ENCODE data around the gene TJP1. TPM values are rescaled to one million over a fixed set of nuclear protein-coding genes. Genes with fewer than 3 reads are reported as not detected.
"Not testable (repeated sequence)": the region's sequence is repeated elsewhere in the genome, so short reads cannot be mapped to it uniquely, and the experiment has no call there.

TJP1 gene
- total RNA-seq, 1 donor, result 95.3 TPM

- TF ChIP-seq CTCF (IDR thresholded peaks at IDR 0.05; ENCODE audit: insufficient read depth, low read length), result no peak
- no peak overlapping the region for H3K4me3 ChIP-seq (ENCODE audit: low read depth, low read length)
- no peak for DNase-seq (ENCODE audit: low read depth)
Measured at GRCh38 chr15:29790607-29791006, 31.7 kb downstream of the TJP1 start.

GRCh38 chr15:29789871-29790270 is 32.4 kb downstream of the TJP1 start:
- no peak overlapping the region for H3K4me3 ChIP-seq (ENCODE audit: low read depth, low read length)
- TF ChIP-seq CTCF (IDR thresholded peaks at IDR 0.05; ENCODE audit: insufficient read depth, low read length), result no peak
- DNase-seq (ENCODE audit: low read depth), result no peak

- TF ChIP-seq CTCF (IDR thresholded peaks at IDR 0.05; ENCODE audit: insufficient read depth, low read length), result no peak
- DNase-seq (ENCODE audit: low read depth), result no peak
Measured at GRCh38 chr15:29788433-29789034, 33.7 kb downstream of the TJP1 start.

GRCh38 chr15:29787767-29788166 is 34.5 kb downstream of the TJP1 start:
- H3K4me3 ChIP-seq (ENCODE audit: low read depth, low read length), result no peak overlapping the region
- no peak for DNase-seq (ENCODE audit: low read depth)
- no peak for TF ChIP-seq CTCF (IDR thresholded peaks at IDR 0.05; ENCODE audit: insufficient read depth, low read length)

More at GRCh38 chr15:29788433-29789034, 33.7 kb downstream of the TJP1 start:
- H3K4me3 ChIP-seq (ENCODE audit: low read depth, low read length), result no peak overlapping the region

- no peak for TF ChIP-seq CTCF (IDR thresholded peaks at IDR 0.05; ENCODE audit: insufficient read depth, low read length)
- no peak for DNase-seq (ENCODE audit: low read depth)
- no peak overlapping the region for H3K4me3 ChIP-seq (ENCODE audit: low read depth, low read length)
Measured at GRCh38 chr15:29785642-29786041, 36.6 kb downstream of the TJP1 start.

GRCh38 chr15:29785136-29785535 is 37.1 kb downstream of the TJP1 start:
- TF ChIP-seq CTCF (IDR thresholded peaks at IDR 0.05; ENCODE audit: insufficient read depth, low read length), result no peak
- no peak overlapping the region for H3K4me3 ChIP-seq (ENCODE audit: low read depth, low read length)
- no peak for DNase-seq (ENCODE audit: low read depth)

GRCh38 chr15:29784413-29784812 is 37.9 kb downstream of the TJP1 start:
- no peak for DNase-seq (ENCODE audit: low read depth)
- no peak overlapping the region for H3K4me3 ChIP-seq (ENCODE audit: low read depth, low read length)
- TF ChIP-seq CTCF (IDR thresholded peaks at IDR 0.05; ENCODE audit: insufficient read depth, low read length), result no peak

- not testable (repeated sequence) for H3K4me3 ChIP-seq (ENCODE audit: low read depth, low read length); DNase-seq (ENCODE audit: low read depth)
Measured at GRCh38 chr15:29782816-29783215, 39.5 kb downstream of the TJP1 start.

Data from fibroblast of the aortic adventitia (primary cell).